Measurements from ENCODE around the gene CAPZB. TPM values are rescaled to one million over a fixed set of nuclear protein-coding genes. Genes with fewer than 3 reads are reported as not detected.

Gene CAPZB
- total RNA-seq, 1 donor from 2014 or later = 352 TPM

DNA sequence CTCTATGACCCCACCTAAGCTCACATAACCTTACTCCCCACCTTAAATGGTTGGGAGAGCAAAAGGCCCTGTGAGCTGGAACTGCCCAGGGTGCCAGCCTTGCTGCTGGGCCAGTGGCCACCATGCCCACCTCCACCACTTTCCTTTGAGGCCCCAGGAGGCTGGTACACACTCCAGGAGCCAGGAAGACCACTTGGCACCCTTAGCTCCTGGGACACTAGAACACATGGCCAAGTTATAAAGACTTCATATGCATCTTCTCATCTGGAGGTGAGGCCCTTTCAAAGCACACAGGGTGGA lies 21.9 kb downstream of the CAPZB start:
- DNase-seq (ENCODE audit: low spot score) = no peak
- no peaks in the 10 kb centered on the region for H3K9me3 Mint-ChIP-seq (ENCODE audit: low read depth)
- H3K27ac Mint-ChIP-seq (ENCODE audit: unreplicated experiment) = no peak overlapping the region
- TF ChIP-seq, protein P1, sequence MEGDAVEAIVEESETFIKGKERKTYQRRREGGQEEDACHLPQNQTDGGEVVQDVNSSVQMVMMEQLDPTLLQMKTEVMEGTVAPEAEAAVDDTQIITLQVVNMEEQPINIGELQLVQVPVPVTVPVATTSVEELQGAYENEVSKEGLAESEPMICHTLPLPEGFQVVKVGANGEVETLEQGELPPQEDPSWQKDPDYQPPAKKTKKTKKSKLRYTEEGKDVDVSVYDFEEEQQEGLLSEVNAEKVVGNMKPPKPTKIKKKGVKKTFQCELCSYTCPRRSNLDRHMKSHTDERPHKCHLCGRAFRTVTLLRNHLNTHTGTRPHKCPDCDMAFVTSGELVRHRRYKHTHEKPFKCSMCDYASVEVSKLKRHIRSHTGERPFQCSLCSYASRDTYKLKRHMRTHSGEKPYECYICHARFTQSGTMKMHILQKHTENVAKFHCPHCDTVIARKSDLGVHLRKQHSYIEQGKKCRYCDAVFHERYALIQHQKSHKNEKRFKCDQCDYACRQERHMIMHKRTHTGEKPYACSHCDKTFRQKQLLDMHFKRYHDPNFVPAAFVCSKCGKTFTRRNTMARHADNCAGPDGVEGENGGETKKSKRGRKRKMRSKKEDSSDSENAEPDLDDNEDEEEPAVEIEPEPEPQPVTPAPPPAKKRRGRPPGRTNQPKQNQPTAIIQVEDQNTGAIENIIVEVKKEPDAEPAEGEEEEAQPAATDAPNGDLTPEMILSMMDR (IDR thresholded peaks at IDR 0.05) = no peak
- H3K4me1 Mint-ChIP-seq (ENCODE audit: low read depth) = peaks cover 54% of the 10 kb centered on the region
- no peaks in the 10 kb centered on the region for H3K27me3 Mint-ChIP-seq (ENCODE audit: low read depth)
- no peaks in the 10 kb centered on the region for H3K36me3 Mint-ChIP-seq (ENCODE audit: low read depth)
- no peak overlapping the region for H3K4me3 Mint-ChIP-seq (ENCODE audit: unreplicated experiment)

DNA sequence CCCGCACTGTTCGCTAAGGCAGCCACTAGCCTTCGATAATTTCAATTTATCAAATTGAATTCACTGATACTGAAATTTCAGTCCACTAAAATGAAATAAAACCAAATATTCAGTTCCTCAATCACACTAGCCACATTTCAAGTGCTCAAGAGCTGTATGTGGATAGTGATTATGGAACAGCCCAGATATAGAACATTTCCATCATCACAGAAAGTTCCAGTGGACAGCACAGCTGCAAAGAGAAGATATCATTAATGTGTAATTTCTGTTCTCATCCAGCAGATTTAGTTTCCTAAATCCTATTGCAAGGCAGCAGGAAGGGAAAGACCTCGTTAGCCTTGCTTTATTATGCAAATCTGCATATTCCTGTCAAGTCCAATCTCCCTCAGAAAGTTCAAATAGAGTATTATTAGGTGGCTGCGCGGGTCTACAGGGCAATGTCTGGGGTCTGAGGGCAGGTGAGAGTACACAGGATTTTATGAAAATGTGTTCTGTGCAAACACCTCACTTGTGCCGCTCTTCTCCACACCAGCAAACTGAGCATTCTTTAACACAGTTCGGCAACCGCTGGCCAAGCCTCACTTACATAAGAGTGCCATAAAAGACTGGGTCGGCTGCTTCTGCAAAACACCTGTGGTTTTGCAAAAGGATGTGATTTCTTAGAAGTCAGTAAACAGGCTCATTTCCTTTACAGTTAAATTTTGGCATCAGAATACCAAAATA lies 22.4 kb downstream of the CAPZB start:
- TF ChIP-seq, protein P1 (IDR thresholded peaks at IDR 0.05) = no peak
- Mint-ChIP-seq H3K9me3 (ENCODE audit: low read depth) (no peaks in the 10 kb centered on the region), H3K27ac (ENCODE audit: unreplicated experiment) (peak overlapping the region; percentile 10), H3K36me3 (ENCODE audit: low read depth) (no peaks in the 10 kb centered on the region), H3K27me3 (ENCODE audit: low read depth) (no peaks in the 10 kb centered on the region), H3K4me3 (ENCODE audit: unreplicated experiment) (no peak overlapping the region), H3K4me1 (ENCODE audit: low read depth) (peaks cover 51% of the 10 kb centered on the region)
- DNase-seq (ENCODE audit: low spot score) = no peak

DNA sequence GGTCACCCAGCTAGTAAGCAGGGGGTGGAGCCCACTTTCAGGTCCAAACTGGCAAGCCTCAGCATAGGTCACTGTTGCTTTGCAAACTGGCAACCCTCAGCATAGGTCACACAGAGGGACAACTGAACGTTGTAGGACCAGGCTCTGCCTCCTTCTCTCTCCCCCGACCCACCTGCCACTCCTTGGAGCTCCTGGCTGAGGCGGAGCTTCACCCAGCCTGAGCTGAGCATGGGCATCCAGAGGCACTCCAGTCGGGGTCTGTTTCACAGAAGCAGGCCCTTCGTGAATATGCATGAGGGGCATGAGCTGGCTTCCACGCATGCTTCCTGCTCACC lies 24.2 kb downstream of the CAPZB start:
- Mint-ChIP-seq H3K27me3 (ENCODE audit: low read depth) (no peaks in the 10 kb centered on the region), H3K4me1 (ENCODE audit: low read depth) (peaks cover 53% of the 10 kb centered on the region)

DNA sequence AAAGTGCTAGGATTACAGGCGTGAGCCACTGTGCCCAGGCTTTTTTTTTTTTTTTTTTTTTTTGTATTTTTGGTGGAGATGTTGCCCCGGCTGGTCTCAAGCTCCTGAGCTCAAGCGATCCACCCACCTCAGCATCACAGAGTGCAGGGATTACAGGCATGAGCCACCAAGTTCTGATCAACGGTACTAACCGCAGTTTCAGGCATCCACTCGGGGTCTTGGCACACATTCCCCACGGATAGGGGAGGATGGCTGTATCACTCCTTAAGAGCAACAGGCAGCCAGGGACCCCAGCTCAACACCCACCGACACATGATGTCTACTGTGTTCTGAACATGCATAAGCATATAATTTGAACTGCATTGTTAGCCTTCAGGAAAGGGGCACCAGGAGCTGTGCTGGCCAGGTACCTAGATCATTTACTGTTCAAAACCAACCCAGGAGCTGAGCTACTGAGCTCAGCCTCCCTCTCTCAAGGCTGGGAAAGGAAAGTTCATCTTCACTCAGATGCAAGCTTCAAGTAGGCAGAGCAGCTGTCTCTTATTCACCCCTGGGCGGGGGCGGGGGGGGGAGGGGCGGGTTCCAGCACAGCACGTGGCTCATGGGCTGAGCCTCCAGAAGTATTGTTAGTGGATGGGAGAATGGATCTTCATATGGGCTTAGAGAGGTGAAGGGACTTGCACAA lies 24.7 kb downstream of the CAPZB start:
- Mint-ChIP-seq H3K27ac (ENCODE audit: unreplicated experiment) (no peak overlapping the region), H3K27me3 (ENCODE audit: low read depth) (no peaks in the 10 kb centered on the region), H3K4me1 (ENCODE audit: low read depth) (peaks cover 57% of the 10 kb centered on the region), H3K4me3 (ENCODE audit: unreplicated experiment) (no peak overlapping the region), H3K9me3 (ENCODE audit: low read depth) (no peaks in the 10 kb centered on the region), H3K36me3 (ENCODE audit: low read depth) (no peaks in the 10 kb centered on the region)
- TF ChIP-seq, protein P1 (IDR thresholded peaks at IDR 0.05) = no peak
- no peak for DNase-seq (ENCODE audit: low spot score)

More for the DNA sequence above, 24.2 kb downstream of the CAPZB start:
- H3K4me3 Mint-ChIP-seq (ENCODE audit: unreplicated experiment) = no peak overlapping the region
- no peak overlapping the region for H3K27ac Mint-ChIP-seq (ENCODE audit: unreplicated experiment)
- no peaks in the 10 kb centered on the region for H3K9me3 Mint-ChIP-seq (ENCODE audit: low read depth)
- TF ChIP-seq, protein P1 (IDR thresholded peaks at IDR 0.05) = no peak
- no peak for DNase-seq (ENCODE audit: low spot score)
- H3K36me3 Mint-ChIP-seq (ENCODE audit: low read depth) = no peaks in the 10 kb centered on the region

DNA sequence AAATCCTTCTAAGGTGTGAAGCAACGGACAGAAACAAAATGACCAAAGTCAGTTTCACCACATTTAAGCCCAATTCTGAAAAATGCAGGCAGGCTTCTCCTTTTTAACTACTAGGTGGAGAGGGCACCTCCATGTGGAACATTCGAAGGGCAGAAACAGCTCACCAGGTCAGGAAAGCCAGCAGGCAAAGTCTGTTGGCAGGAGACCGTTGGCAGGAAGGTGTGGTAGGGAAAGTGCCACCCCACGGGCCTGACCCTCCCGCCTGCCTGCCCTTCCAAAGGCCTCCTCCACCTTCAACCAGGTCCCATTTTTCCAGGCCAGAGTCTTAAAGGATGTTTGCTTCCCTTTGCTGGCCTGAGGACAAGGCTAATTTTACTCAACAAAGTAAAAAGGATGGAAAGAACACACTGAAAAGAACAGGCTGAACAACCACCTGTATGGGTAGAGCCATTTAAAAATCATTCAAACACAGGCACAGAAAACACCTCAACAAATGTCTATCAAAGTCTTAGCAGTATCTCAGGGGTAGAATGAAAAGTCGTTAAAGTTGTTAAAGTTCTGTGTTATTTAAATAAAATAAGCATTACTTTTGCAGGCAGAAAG lies 26.4 kb downstream of the CAPZB start:
- Mint-ChIP-seq H3K4me1 (ENCODE audit: low read depth) (peaks cover 67% of the 10 kb centered on the region), H3K27me3 (ENCODE audit: low read depth) (no peaks in the 10 kb centered on the region), H3K27ac (ENCODE audit: unreplicated experiment) (peak overlapping the region; percentile 54), H3K4me3 (ENCODE audit: unreplicated experiment) (no peak overlapping the region), H3K9me3 (ENCODE audit: low read depth) (no peaks in the 10 kb centered on the region), H3K36me3 (ENCODE audit: low read depth) (no peaks in the 10 kb centered on the region)
- DNase-seq (ENCODE audit: low spot score) = no peak
- TF ChIP-seq, protein P1 (IDR thresholded peaks at IDR 0.05) = no peak

Data from chondrocyte (in vitro differentiated cells).